ENCODE measurements around the gene BICRAL.

GRCh38 chr6:42820512-42821340 is 38.9 kb downstream of the BICRAL start:
- TF ChIP-seq CTCF (IDR thresholded peaks at IDR 0.05) (no peak), POLR2A (IDR thresholded peaks at IDR 0.05) (no peak)

All from right lobe of liver (tissue), 4 donors.